Mammary epithelial cell (primary cell): Measurements from ENCODE around the gene PVR.

Source experiments
- EZH2 ChIP-seq: IDR thresholded peaks from 2 replicates; pipeline ENCODE4 v1.6.1; 2012; ENCODE audit warnings: low read length, inconsistent platforms, borderline replicate concordance
- TF ChIP-seq, protein P1 (sequence below), 2 donors: IDR thresholded peaks in 1 of 2; conservative IDR thresholded peaks in 1 of 2; 2 replicates each; pipeline ENCODE4 v1.5.1; 2011 to 2012; ENCODE audit warnings: inconsistent platforms in 2 of 2, low read length in 2 of 2, mild to moderate bottlenecking in 2 of 2, control low read depth in 1 of 2, low read depth in 1 of 2; ENCODE audit not compliant: insufficient read depth in 1 of 2; ENCODE audit errors: extremely low read depth in 1 of 2

DNA sequence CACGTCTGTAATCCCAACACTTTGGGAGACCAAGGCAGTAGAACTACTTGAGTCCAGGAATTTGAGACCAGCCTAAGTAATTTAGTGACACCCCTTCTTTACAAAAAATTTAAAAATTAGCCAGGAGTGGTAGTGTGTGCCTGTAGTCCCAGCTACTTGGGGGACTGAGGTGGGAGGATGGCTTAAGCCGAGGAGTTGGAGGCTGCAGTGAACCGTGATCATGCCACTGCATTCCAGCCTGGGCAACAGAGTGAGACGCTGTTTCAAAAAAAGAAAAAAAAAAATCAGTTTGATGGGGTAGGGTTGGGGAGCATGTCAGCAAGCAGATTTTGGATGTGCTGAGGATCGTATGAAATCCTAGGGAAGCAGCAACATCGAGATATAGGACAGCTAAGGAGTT, 31.8 kb downstream of the PVR start:
- TF ChIP-seq, protein P1, sequence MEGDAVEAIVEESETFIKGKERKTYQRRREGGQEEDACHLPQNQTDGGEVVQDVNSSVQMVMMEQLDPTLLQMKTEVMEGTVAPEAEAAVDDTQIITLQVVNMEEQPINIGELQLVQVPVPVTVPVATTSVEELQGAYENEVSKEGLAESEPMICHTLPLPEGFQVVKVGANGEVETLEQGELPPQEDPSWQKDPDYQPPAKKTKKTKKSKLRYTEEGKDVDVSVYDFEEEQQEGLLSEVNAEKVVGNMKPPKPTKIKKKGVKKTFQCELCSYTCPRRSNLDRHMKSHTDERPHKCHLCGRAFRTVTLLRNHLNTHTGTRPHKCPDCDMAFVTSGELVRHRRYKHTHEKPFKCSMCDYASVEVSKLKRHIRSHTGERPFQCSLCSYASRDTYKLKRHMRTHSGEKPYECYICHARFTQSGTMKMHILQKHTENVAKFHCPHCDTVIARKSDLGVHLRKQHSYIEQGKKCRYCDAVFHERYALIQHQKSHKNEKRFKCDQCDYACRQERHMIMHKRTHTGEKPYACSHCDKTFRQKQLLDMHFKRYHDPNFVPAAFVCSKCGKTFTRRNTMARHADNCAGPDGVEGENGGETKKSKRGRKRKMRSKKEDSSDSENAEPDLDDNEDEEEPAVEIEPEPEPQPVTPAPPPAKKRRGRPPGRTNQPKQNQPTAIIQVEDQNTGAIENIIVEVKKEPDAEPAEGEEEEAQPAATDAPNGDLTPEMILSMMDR (conservative IDR thresholded peaks at IDR 0.05 in 1 of 2, IDR thresholded peaks at IDR 0.05 in 1 of 2; ENCODE audit: extremely low read depth in 1 of 2, insufficient read depth in 1 of 2, low read depth in 1 of 2, low read length in 2 of 2), result no peak
- no peak for TF ChIP-seq EZH2
